ENCODE data around the gene P2RX6.
"Not testable (repeated sequence)": the region's sequence is repeated elsewhere in the genome, so short reads cannot be mapped to it uniquely, and the experiment has no call there.

P2RX6 gene

GRCh38 chr22:21009208-21009607 is 5.8 kb upstream of the P2RX6 start:
- not testable (repeated sequence) for H3K4me3 ChIP-seq (ENCODE audit: low read depth, low read length); H3K27ac ChIP-seq (ENCODE audit: low read depth, low read length); H2AFZ ChIP-seq (ENCODE audit: low read length, unreplicated experiment); H3K36me3 ChIP-seq (ENCODE audit: insufficient read depth, low read length); H3K27me3 ChIP-seq (ENCODE audit: insufficient read depth, low read length); H3K4me1 ChIP-seq (ENCODE audit: control insufficient read depth, insufficient read depth, low read length, unreplicated experiment); H3K79me2 ChIP-seq (ENCODE audit: control insufficient read depth, insufficient read depth, low read length, unreplicated experiment)

GRCh38 chr22:21009638-21010425 is 5.1 kb upstream of the P2RX6 start:
- no peaks in the 10 kb centered on the region for H3K36me3 ChIP-seq (ENCODE audit: insufficient read depth, low read length)
- no peak overlapping the region for H3K27ac ChIP-seq (ENCODE audit: low read depth, low read length)
- no peaks in the 10 kb centered on the region for H3K79me2 ChIP-seq (ENCODE audit: control insufficient read depth, insufficient read depth, low read length, unreplicated experiment)
- H2AFZ ChIP-seq (ENCODE audit: low read length, unreplicated experiment), result no peak overlapping the region
- no peaks in the 10 kb centered on the region for H3K27me3 ChIP-seq (ENCODE audit: insufficient read depth, low read length)
- peaks cover 10% of the 10 kb centered on the region for H3K4me1 ChIP-seq (ENCODE audit: control insufficient read depth, insufficient read depth, low read length, unreplicated experiment)
- H3K4me3 ChIP-seq (ENCODE audit: low read depth, low read length), result no peak overlapping the region

GRCh38 chr22:21010426-21011113 is 4.4 kb upstream of the P2RX6 start:
- Histone ChIP-seq H3K4me1 (ENCODE audit: control insufficient read depth, insufficient read depth, low read length, unreplicated experiment) (peaks cover 16% of the 10 kb centered on the region), H3K27me3 (ENCODE audit: insufficient read depth, low read length) (no peaks in the 10 kb centered on the region), H3K36me3 (ENCODE audit: insufficient read depth, low read length) (no peaks in the 10 kb centered on the region), H2AFZ (ENCODE audit: low read length, unreplicated experiment) (no peak overlapping the region), H3K27ac (ENCODE audit: low read depth, low read length) (no peak overlapping the region), H3K79me2 (ENCODE audit: control insufficient read depth, insufficient read depth, low read length, unreplicated experiment) (no peaks in the 10 kb centered on the region), H3K4me3 (ENCODE audit: low read depth, low read length) (no peak overlapping the region)

- Histone ChIP-seq H3K36me3 (ENCODE audit: insufficient read depth, low read length) (no peaks in the 10 kb centered on the region), H3K79me2 (ENCODE audit: control insufficient read depth, insufficient read depth, low read length, unreplicated experiment) (no peaks in the 10 kb centered on the region), H3K27me3 (ENCODE audit: insufficient read depth, low read length) (no peaks in the 10 kb centered on the region), H3K4me1 (ENCODE audit: control insufficient read depth, insufficient read depth, low read length, unreplicated experiment) (peaks cover 16% of the 10 kb centered on the region), H3K4me3 (ENCODE audit: low read depth, low read length) (no peak overlapping the region), H3K27ac (ENCODE audit: low read depth, low read length) (no peak overlapping the region), H2AFZ (ENCODE audit: low read length, unreplicated experiment) (no peak overlapping the region)
Observed at GRCh38 chr22:21012446-21013407, 2.2 kb upstream of the P2RX6 start.

GRCh38 chr22:21013657-21014201 is 1.2 kb upstream of the P2RX6 start:
- Histone ChIP-seq H3K36me3 (ENCODE audit: insufficient read depth, low read length) (no peaks in the 10 kb centered on the region), H3K79me2 (ENCODE audit: control insufficient read depth, insufficient read depth, low read length, unreplicated experiment) (no peaks in the 10 kb centered on the region), H3K4me1 (ENCODE audit: control insufficient read depth, insufficient read depth, low read length, unreplicated experiment) (peaks cover 16% of the 10 kb centered on the region), H3K4me3 (ENCODE audit: low read depth, low read length) (peak overlapping the region; percentile 76), H3K27ac (ENCODE audit: low read depth, low read length) (no peak overlapping the region), H3K27me3 (ENCODE audit: insufficient read depth, low read length) (no peaks in the 10 kb centered on the region), H2AFZ (ENCODE audit: low read length, unreplicated experiment) (no peak overlapping the region)

GRCh38 chr22:21014202-21014725 is 701 bp upstream of the P2RX6 start:
- peak overlapping the region; percentile 76 for H3K4me3 ChIP-seq (ENCODE audit: low read depth, low read length)

GRCh38 chr22:21015466-21016006 is 571 bp downstream of the P2RX6 start:
- peak overlapping the region; percentile 42; the same call in 1 of the 2 replicates for H3K27ac ChIP-seq (ENCODE audit: low read depth, low read length)
- peak overlapping the region; percentile 76 for H3K4me3 ChIP-seq (ENCODE audit: low read depth, low read length)
- H2AFZ ChIP-seq (ENCODE audit: low read length, unreplicated experiment), result no peak overlapping the region
- peaks cover 16% of the 10 kb centered on the region for H3K4me1 ChIP-seq (ENCODE audit: control insufficient read depth, insufficient read depth, low read length, unreplicated experiment)
- H3K27me3 ChIP-seq (ENCODE audit: insufficient read depth, low read length), result no peaks in the 10 kb centered on the region
- no peaks in the 10 kb centered on the region for H3K79me2 ChIP-seq (ENCODE audit: control insufficient read depth, insufficient read depth, low read length, unreplicated experiment)
- H3K36me3 ChIP-seq (ENCODE audit: insufficient read depth, low read length), result no peaks in the 10 kb centered on the region

More at GRCh38 chr22:21014202-21014725, 701 bp upstream of the P2RX6 start:
- Histone ChIP-seq H3K4me1 (ENCODE audit: control insufficient read depth, insufficient read depth, low read length, unreplicated experiment) (peaks cover 16% of the 10 kb centered on the region), H3K79me2 (ENCODE audit: control insufficient read depth, insufficient read depth, low read length, unreplicated experiment) (no peaks in the 10 kb centered on the region), H3K27me3 (ENCODE audit: insufficient read depth, low read length) (no peaks in the 10 kb centered on the region), H2AFZ (ENCODE audit: low read length, unreplicated experiment) (peak overlapping the region; percentile 48), H3K27ac (ENCODE audit: low read depth, low read length) (peak overlapping the region; percentile 42), H3K36me3 (ENCODE audit: insufficient read depth, low read length) (no peaks in the 10 kb centered on the region)

GRCh38 chr22:21016644-21017420 is 1.9 kb downstream of the P2RX6 start:
- peaks cover 16% of the 10 kb centered on the region for H3K4me1 ChIP-seq (ENCODE audit: control insufficient read depth, insufficient read depth, low read length, unreplicated experiment)
- H2AFZ ChIP-seq (ENCODE audit: low read length, unreplicated experiment), result no peak overlapping the region
- H3K4me3 ChIP-seq (ENCODE audit: low read depth, low read length), result no peak overlapping the region
- no peaks in the 10 kb centered on the region for H3K36me3 ChIP-seq (ENCODE audit: insufficient read depth, low read length)
- H3K27me3 ChIP-seq (ENCODE audit: insufficient read depth, low read length), result no peaks in the 10 kb centered on the region
- no peak overlapping the region for H3K27ac ChIP-seq (ENCODE audit: low read depth, low read length)
- no peaks in the 10 kb centered on the region for H3K79me2 ChIP-seq (ENCODE audit: control insufficient read depth, insufficient read depth, low read length, unreplicated experiment)

- H2AFZ ChIP-seq (ENCODE audit: low read length, unreplicated experiment), result no peak overlapping the region
- H3K79me2 ChIP-seq (ENCODE audit: control insufficient read depth, insufficient read depth, low read length, unreplicated experiment), result no peaks in the 10 kb centered on the region
- no peak overlapping the region for H3K4me3 ChIP-seq (ENCODE audit: low read depth, low read length)
- H3K27ac ChIP-seq (ENCODE audit: low read depth, low read length), result no peak overlapping the region
- H3K36me3 ChIP-seq (ENCODE audit: insufficient read depth, low read length), result no peaks in the 10 kb centered on the region
- H3K4me1 ChIP-seq (ENCODE audit: control insufficient read depth, insufficient read depth, low read length, unreplicated experiment), result peaks cover 16% of the 10 kb centered on the region
- no peaks in the 10 kb centered on the region for H3K27me3 ChIP-seq (ENCODE audit: insufficient read depth, low read length)
Observed at GRCh38 chr22:21018314-21018713, 3.3 kb downstream of the P2RX6 start.
